Right lobe of liver (tissue), 6 donors: ENCODE data around the gene LRSAM1. TPM values are rescaled to one million over a fixed set of nuclear protein-coding genes. Genes with fewer than 3 reads are reported as not detected.

Source experiments
- ATAC-seq, 4 donors: fragments of 200-7000 bp; cut with Tn5 transposase; one replicate each; pipeline ENCODE4 v1.9.1; 2020; ENCODE audit warnings: mild to moderate bottlenecking in 4 of 4, moderate library complexity in 4 of 4
- DNase-seq, 3 donors: peaks; one replicate each; pipeline ENCODE4 v3.0.0-alpha.2; 2020
- H3K27ac ChIP-seq, 3 donors: fragments of 200-600 bp; one replicate each; pipeline ENCODE4 v1.8.0; 2022
- H3K27me3 ChIP-seq, 2 donors: fragments of 200-600 bp; one replicate each; pipeline ENCODE4 v1.8.0; 2022
- H3K36me3 ChIP-seq, 4 donors: fragments of 200-600 bp; sonication (generic) in 1 of 4; one replicate each; pipeline versions ENCODE4 v1.5.1 to v1.8.0; 2017 to 2022; ENCODE audit warnings: control low read depth in 1 of 4
- H3K4me1 ChIP-seq, 4 donors: fragments of 200-600 bp; sonication (generic) in 1 of 4; one replicate each; pipeline versions ENCODE4 v1.5.1 to v1.8.0; 2017 to 2022; ENCODE audit warnings: control low read depth in 1 of 4
- H3K4me3 ChIP-seq, 3 donors: fragments of 200-600 bp; one replicate each; pipeline ENCODE4 v1.8.0; 2022
- H3K9me3 ChIP-seq, 4 donors: fragments of 200-600 bp; sonication (generic) in 1 of 4; one replicate each; pipeline versions ENCODE4 v1.5.1 to v1.8.0; 2017 to 2022; ENCODE audit warnings: control low read depth in 1 of 4
- POLR2A ChIP-seq: fragments of 450-650 bp; IDR thresholded peaks from one replicate; pipeline ENCODE4 v1.6.1; 2017; ENCODE audit warnings: antibody characterized with exemption, mild to moderate bottlenecking
- WGBS: methylation state at CpG from one replicate; pipeline ENCODE4 v1.1.6; 2018; ENCODE audit warnings: low coverage, low lambda C conversion rate; ENCODE audit not compliant: insufficient coverage; ENCODE audit errors: missing lambda C conversion rate; 5-methylcytosine and 5-hydroxymethylcytosine counted together
- intact Hi-C, 2 donors: fragments of 100-400 bp; cut with DNase I; formaldehyde crosslinking; loops; one replicate each; pipeline versions ENCODE4 v1.11.2 to v1.14.1; 2022
- total RNA-seq, 6 experiments: library from RNA; depleted of rRNA in 2 of 6; stranded (reverse); fragments of >200 nt in 2 of 6; fragmentation: NEBNext Ultra II Directional in 3 of 6; extraction: Animal tissue kit (Norgen Biotek cat#: 25700) in 3 of 6; gene quantifications; one replicate each; pipeline versions ENCODE4 v1.1.0 to v1.2.4, GENCODE V29; 2016 to 2023
- TF ChIP-seq, protein P1 (sequence below), 4 donors: fragments of 200-600 bp in 3 of 4; fragments of 450-650 bp in 1 of 4; IDR thresholded peaks; one replicate each; pipeline versions ENCODE4 v1.5.1 to v1.8.0; 2016 to 2022; ENCODE audit warnings: antibody characterized with exemption in 4 of 4, mild to moderate bottlenecking in 2 of 4
- donor health status: DM: no; HTN: yes; CAD: no.
- donor health status: DM: no; HTN: no; CAD: no.
- donor health status: DM: no; HTN: no; CAD: no.
- donor health status: DM: no; HTN: yes; CAD: no.
- donor health status: DM: no; HTN: yes; CAD: no.

LRSAM1 gene
- total RNA-seq, 6 experiments from 2014 or later, result 9.4 to 13.3 (median 12.1) TPM

- 93% methylated on average over 3 of the region's 14 CpGs for WGBS
- intact Hi-C loops, result no loop called here
- TF ChIP-seq POLR2A, result no peak
- TF ChIP-seq, protein P1, sequence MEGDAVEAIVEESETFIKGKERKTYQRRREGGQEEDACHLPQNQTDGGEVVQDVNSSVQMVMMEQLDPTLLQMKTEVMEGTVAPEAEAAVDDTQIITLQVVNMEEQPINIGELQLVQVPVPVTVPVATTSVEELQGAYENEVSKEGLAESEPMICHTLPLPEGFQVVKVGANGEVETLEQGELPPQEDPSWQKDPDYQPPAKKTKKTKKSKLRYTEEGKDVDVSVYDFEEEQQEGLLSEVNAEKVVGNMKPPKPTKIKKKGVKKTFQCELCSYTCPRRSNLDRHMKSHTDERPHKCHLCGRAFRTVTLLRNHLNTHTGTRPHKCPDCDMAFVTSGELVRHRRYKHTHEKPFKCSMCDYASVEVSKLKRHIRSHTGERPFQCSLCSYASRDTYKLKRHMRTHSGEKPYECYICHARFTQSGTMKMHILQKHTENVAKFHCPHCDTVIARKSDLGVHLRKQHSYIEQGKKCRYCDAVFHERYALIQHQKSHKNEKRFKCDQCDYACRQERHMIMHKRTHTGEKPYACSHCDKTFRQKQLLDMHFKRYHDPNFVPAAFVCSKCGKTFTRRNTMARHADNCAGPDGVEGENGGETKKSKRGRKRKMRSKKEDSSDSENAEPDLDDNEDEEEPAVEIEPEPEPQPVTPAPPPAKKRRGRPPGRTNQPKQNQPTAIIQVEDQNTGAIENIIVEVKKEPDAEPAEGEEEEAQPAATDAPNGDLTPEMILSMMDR (IDR thresholded peaks at IDR 0.05), result no peak
- Histone ChIP-seq H3K36me3 (no peaks in the 10 kb centered on the region), H3K27me3 (no peaks in the 10 kb centered on the region), H3K4me1 (no peaks in the 10 kb centered on the region), H3K9me3 (peaks cover 0 to 6% (median 0%) of the 10 kb centered on the region in 4 donors), H3K4me3 (no peak overlapping the region), H3K27ac (no peak overlapping the region)
- DNase-seq (no peak), ATAC-seq (no peak)
Observed at GRCh38 chr9:127530206-127530941, 79.1 kb downstream of the LRSAM1 start.

GRCh38 chr9:127531676-127532075 lies 80.4 kb downstream of the LRSAM1 start:
- ATAC-seq (no peak), DNase-seq (no peak)
- no peaks in the 10 kb centered on the region for H3K36me3 ChIP-seq

GRCh38 chr9:127534250-127534906 lies 83.1 kb downstream of the LRSAM1 start:
- 60% methylated on average over 2 of the region's 4 CpGs for WGBS
- intact Hi-C loops, result no loop called here
- H3K27me3 ChIP-seq, result no peaks in the 10 kb centered on the region
- DNase-seq, result no peak
- H3K4me1 ChIP-seq, result no peaks in the 10 kb centered on the region
- TF ChIP-seq, protein P1 (IDR thresholded peaks at IDR 0.05), result no peak
- TF ChIP-seq POLR2A, result no peak
- H3K36me3 ChIP-seq, result no peaks in the 10 kb centered on the region
- no peaks in the 10 kb centered on the region for H3K9me3 ChIP-seq
- no peak for ATAC-seq
- H3K4me3 ChIP-seq, result no peak overlapping the region
- no peak overlapping the region for H3K27ac ChIP-seq

More at GRCh38 chr9:127531676-127532075, 80.4 kb downstream of the LRSAM1 start:
- Histone ChIP-seq H3K27ac (no peak overlapping the region), H3K4me3 (no peak overlapping the region), H3K27me3 (no peaks in the 10 kb centered on the region), H3K4me1 (no peaks in the 10 kb centered on the region), H3K9me3 (no peaks in the 10 kb centered on the region)
- intact Hi-C loops, result no loop called here
- 89% methylated on average over 7 of the region's 13 CpGs for WGBS
- TF ChIP-seq, protein P1 (IDR thresholded peaks at IDR 0.05), result no peak
- no peak for TF ChIP-seq POLR2A

DNA sequence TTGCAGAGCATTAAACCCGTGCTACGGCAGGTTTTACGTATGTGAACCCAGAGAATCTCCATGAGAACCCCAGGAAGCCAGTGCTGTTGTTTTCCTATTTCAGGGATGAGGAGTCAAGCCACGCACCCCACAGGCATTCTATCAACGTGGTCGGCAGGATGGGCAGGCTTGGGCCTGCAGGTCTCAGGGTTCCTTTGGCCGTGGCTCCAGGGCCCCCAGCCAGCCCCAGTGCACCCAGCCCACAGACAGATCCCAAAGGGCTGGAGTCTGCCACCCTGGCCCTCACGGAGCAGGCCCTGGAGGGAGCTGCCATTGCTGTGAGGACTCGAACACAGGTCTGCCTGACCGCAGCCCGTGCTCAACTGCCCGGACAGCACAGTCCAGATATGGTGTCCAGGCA lies 83.6 kb downstream of the LRSAM1 start:
- intact Hi-C loops, result no loop called here
- H3K36me3 ChIP-seq, result no peaks in the 10 kb centered on the region
- WGBS, result 0% methylated on average over 1 of the region's 12 CpGs

More for the DNA sequence above, 83.6 kb downstream of the LRSAM1 start:
- ATAC-seq (no peak), DNase-seq (no peak)
- H3K27ac ChIP-seq, result no peak overlapping the region
- H3K27me3 ChIP-seq, result no peaks in the 10 kb centered on the region
- TF ChIP-seq, protein P1 (IDR thresholded peaks at IDR 0.05), result no peak
- TF ChIP-seq POLR2A, result no peak
- H3K4me3 ChIP-seq, result no peak overlapping the region
- no peaks in the 10 kb centered on the region for H3K9me3 ChIP-seq
- H3K4me1 ChIP-seq, result no peaks in the 10 kb centered on the region
